HG03378 (cell line): ENCODE measurements around the gene CSAD.

Experiments
- ATAC-seq: cut with Tn5 transposase; IDR thresholded peaks from one replicate; pipeline ENCODE4 v1.9.1; 2021; ENCODE audit warnings: mild to moderate bottlenecking, moderate library complexity; ENCODE audit not compliant: unreplicated experiment

Gene CSAD, protein sequence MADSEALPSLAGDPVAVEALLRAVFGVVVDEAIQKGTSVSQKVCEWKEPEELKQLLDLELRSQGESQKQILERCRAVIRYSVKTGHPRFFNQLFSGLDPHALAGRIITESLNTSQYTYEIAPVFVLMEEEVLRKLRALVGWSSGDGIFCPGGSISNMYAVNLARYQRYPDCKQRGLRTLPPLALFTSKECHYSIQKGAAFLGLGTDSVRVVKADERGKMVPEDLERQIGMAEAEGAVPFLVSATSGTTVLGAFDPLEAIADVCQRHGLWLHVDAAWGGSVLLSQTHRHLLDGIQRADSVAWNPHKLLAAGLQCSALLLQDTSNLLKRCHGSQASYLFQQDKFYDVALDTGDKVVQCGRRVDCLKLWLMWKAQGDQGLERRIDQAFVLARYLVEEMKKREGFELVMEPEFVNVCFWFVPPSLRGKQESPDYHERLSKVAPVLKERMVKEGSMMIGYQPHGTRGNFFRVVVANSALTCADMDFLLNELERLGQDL

DNA sequence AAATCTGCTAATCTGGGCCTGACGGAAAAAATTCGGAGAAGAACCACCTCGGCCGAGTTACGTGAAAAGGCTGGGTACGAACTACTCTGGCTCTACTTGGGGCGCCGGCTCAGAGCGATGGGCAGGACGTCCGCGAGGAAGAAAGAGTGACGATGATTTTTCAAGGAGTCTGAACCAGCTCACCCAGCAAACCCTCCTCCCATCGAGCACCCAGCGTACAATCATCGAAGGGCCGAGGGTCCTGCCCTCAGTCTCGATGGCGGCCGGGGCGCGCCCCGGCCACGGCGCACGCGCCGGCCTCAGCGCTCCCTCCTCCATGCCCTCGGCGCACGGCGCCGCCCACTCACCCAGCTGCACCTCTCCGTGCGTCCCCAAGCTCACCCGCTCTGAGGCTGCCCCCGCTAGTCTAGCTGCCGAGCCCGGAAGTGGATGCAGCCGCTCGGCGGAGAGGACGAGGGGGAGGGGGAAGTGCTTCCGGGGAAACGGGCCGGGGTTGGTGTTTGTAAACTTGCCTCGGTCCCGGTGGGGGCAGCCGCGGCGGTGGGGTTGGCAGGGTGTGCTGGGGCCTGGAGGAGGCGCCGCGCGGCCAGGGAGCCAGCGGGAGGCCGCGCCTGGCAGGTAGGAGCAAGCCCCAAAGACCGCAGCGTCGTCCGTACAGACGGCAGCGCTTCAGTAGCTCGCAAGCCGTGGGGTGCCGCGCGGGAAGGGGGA lies at the start of gene CSAD, which contains the start of gene ZNF740:
Gene CSAD, minus strand, starts transcription at position 706 of the 711 bp plus-strand sequence. CDS start 7,455 bp downstream, outside the sequence.
Gene ZNF740, plus strand, starts transcription at position 503 of the 711 bp plus-strand sequence. CDS start 1,262 bp downstream, outside the sequence.
- ATAC-seq = peak; percentile 71

DNA sequence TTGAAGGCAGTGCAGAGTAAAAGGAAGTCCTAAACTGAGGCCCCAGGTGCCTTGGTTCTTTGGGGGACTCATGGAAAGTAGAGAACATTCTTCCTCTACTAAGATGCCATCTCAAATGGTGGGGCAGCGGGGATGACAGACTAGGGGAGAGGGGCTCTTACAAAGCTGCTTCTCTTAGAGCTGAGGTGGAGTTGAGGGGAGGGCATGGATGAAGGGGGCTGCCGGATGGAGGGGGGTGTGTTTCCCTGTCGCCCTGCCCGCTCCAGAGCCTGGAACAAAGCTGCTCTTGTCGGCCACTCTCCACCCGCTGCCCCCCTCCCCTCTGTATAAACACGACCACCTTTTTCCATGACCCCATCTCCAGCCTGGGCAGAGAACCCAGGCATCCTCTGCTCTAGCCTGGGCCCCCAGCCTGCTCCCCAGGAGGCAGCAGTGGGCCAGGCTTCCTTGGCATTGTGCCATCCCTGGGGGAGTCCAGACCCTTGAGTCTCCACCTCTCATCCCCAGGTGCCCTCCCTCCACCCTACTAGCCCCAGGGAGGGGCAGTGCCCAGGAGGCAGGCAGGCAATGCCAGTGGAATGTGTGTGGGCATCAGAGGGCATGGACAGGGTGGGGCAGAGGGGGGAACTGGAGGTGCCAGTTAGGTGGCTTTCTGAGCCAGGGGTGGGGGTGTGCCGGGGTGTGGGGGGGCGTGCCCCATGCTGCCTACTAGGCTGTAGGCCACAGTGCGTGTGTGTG lies 49.6 kb upstream of the CSAD start:
- ATAC-seq = no peak

DNA sequence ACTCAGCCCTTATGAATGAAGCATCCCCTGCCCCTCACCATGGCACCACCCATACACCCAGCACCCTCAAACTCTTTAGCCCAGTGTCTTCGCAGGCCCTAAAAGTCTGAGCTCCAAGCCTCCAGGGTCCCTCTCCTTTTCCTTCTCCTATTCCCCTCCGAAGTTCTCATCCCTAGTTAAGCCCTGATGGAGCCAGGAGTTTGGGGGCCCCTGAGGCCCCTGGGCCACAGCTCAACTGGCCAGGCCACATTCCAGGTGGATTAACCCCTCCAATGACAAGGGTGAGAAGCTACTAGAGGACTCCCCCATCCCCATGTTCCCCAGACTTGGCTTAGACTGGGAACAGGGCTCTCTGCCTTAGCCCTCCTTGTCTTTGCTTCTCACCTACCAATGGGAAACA lies 48.7 kb upstream of the CSAD start:
- no peak for ATAC-seq

DNA sequence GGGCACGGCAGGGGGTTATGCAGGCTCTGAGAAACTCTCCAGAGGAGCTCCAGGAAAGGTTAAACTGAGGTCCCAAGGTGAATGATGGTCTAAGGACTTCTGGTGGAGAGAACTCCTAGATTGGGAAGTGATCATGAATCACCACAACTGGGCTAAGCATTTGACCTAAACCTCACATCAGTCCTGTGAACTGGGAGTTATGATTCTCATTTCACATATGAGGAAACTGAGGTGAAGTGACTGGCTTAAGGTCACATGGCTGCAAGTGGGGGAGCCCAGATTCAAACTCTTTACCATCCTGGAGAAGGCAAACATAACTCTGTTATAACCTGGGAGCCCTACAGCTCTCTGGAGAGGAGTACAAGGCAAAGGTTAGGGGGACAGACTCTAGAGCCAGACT lies 47.1 kb upstream of the CSAD start:
- no peak for ATAC-seq

DNA sequence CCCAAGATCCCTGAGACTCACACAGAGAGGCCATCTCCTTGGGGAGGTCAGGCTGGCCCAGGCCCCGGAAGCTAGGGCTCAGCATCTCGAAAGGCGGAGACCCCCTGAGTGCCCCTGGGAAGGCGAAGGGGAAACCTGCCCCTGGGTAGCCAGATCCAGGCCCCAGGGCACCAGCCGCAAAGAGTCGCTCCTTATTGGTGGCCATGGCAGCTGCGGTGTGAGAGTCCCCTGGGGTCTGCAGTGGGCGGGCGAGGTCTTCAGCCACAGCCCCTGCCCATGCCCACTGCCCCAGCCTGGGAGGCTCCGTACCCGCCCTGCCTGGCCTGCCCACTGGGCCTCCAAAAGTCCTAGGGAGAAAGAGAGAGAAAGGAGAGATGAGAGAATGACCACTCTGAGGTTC lies 46.6 kb upstream of the CSAD start:
- no peak for ATAC-seq

DNA sequence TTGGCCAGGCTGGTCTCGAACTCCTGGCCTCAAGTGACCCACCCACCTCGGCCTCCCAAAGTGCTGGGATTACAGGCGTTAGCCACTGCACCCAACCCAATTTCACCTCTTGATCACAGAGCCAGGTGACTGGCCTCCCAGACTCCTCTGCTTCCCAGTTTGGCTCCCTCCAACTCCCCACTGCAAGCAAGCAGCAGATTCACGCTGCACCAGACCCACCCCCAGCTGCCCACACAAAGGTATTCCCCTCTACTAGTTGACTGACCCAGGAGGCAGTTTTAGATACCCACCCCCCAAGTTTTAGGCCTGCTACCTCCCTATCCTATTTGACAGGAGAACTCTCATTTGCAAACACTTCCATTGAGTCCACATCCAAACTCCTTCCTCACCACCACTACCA lies 46.1 kb upstream of the CSAD start:
- no peak for ATAC-seq

DNA sequence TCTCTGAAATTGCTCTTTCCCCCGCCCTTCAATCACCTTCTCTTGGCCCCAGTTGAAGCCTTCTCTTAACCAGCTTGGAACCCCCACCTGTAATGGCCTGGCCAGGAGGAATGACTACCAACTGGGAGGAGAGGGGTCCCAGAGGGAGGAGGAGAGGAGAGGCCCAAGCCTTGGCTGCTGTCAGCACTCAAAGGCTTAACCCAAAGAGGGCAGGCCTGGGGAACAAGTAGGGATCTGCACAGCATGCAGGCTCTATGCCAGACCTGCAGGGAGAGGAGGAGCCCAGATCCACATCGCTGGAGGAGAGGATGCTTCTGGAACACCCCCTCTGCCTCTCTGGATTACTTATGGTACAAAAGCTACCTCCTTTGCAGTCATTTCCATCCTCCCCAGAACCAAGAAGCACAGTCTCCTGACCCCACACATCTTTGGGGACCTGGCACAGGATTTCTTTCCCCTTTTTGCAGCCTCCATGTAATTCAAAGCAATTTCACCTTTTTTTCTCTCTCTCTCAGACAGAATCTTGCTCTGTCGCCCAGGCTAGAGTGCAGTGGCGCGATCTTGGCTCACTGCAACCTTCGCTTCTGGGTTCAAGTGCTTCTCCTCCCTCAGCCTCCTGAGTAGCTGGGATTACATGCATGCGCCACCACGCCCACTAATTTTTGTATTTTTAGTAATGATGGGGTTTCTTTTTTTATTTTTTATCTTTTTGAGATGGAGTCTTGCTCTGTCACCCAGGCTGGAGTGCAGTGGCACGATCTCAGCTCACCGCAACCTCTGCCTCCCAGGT lies 45.1 kb upstream of the CSAD start:
- no peak for ATAC-seq

DNA sequence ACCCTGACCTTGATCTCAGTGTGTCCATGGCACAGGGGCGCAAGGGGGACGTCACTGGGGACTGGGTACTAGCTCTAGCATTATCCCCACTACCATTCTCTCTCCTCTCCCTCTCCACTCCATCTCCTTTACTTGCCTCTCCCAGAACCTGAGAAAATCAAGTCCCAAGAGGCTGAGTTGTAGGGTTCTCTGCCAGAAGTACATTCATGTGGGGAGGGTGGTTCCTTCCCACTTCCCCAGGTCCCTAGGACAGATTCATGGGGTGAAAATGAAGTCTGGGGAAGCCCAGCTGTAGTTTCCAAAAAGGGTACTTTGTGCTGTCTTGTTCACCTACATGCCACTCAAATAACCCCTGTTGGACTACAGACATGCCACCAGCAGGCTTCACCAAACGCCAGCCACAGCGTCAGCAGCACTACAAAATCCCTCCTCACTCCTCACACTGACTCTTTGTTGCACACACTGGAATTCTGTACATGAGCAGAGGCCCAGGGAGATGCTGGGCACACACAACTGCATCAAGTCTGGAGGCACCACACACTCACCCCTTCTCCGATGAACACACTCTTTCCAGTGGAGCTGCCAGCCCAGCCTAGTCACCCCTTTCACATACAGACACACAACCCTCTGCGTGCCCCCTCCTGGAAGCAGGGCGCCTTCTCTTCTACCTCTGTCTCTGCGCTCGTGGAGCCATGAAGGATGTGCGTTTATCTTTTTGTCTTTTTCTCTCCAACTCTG lies 44.3 kb upstream of the CSAD start:
- ATAC-seq = no peak

DNA sequence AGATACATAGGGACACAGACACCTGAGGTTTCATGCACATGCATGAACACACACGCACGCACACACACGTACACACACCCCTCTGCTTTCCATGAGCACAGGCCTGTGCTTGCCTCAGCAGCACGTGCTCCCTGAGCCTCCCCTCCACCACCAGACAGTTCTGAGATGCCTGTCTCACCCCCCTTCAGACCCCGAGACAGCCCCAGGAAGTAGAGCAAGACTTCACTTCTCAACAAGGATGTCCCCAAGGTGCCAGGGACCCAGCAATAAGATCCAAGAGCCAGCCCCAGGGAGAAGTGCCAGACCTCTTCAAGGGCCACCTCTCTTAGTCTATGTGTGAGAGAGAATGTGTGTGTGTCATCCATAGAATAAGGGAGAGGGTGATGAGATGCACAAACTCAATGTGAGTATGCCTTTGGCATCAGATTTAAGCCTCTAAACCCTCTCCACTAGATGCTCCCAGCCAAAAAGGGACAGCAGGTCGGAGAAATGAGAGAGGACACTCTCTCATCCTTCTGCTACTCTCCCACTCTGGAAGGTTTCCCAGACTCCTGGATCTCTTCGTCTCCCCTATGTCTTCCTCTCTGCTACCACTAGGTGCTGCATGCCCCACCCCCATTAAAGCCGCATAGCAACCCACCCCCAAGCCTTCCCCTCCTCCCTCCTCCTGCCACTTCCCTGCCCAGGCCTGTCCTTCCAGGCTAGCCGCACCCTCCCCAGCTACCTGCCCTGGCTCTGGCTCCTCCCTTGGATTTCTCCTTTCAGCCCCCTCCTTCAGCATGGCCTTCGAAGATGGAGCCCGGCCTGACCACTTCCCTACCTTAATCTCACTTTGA lies 43.6 kb upstream of the CSAD start:
- ATAC-seq = no peak

DNA sequence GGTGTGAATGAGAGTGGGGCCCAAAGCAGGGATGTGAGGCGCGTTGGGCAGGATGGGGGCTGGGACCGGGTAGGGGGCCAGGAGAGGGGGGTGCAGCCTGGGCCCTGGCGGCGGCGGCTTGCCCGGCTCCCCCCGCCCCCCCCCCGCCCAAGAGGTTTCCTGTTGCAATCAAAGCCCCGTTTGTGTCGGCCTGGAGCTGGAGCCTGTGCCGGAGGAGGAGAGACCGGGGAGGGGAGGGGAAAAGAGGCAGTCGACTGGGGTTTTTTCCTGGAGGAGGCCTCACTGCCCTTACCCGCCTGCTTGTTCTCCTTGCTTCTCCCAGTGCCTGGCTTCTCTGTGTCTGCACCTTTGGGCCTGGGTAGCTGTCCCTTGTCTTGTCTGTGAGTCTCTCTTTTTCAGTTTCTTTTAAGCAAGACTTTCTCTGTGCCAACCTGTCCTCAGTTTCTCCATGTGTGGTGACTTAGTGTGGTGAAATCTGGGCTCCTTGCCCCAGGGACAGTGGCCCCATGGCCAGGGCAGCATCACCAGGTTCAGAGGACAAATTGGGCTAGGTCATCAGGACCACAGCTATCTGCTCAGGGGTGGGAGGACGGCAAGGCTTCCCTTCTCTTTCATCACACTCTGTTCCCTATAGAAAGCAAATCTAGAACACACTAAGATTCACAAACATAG lies 42.8 kb upstream of the CSAD start:
- ATAC-seq = no peak

DNA sequence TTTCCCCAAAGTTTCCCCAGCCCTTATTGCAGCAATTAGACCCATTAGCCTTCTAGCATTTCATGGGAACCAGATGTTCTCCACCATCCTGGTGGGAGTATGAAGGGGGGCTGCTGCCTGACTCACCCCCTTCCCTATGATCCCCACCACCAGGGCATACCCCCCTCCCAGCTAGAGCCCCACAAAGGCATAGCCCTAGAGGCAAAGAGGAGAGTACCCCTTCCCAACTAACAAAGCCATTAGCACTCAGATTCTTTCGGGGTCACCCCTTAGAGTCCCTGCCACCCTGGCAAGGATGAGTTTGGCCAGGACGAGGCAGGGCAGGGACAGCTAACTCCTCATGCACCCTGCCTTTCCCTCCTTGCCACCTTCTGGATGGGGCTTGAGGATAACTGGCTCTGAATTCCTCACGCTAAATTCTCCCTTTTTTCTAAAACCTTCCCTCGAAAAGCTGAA lies 42.1 kb upstream of the CSAD start:
- ATAC-seq = no peak

DNA sequence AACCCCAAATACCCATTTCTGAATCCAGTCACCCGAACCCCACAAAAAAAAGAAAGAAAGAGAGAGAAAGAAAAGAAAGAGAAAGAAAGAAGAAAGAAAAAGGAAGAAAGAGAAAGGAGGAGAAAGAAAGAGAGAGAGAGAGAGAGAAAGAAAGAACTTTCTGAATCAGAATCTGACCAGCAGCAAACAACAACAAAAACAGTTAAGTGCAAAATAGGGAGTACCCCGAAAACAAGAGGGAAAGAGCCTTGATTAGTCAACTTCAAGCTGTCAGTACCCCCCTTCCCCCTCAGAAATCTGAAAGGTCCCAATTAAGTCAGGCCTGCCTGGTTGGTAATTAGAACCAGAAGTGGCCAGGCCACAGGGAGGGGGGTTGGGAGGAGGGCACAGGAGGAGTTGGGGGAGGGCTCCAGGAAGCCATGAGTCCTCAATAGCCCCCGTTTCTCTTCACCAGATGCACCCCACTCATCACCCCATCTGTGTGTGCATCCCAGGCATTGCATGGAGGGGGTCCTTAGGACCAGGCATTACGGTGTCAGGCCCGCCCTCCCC lies 41.5 kb upstream of the CSAD start:
- no peak for ATAC-seq

DNA sequence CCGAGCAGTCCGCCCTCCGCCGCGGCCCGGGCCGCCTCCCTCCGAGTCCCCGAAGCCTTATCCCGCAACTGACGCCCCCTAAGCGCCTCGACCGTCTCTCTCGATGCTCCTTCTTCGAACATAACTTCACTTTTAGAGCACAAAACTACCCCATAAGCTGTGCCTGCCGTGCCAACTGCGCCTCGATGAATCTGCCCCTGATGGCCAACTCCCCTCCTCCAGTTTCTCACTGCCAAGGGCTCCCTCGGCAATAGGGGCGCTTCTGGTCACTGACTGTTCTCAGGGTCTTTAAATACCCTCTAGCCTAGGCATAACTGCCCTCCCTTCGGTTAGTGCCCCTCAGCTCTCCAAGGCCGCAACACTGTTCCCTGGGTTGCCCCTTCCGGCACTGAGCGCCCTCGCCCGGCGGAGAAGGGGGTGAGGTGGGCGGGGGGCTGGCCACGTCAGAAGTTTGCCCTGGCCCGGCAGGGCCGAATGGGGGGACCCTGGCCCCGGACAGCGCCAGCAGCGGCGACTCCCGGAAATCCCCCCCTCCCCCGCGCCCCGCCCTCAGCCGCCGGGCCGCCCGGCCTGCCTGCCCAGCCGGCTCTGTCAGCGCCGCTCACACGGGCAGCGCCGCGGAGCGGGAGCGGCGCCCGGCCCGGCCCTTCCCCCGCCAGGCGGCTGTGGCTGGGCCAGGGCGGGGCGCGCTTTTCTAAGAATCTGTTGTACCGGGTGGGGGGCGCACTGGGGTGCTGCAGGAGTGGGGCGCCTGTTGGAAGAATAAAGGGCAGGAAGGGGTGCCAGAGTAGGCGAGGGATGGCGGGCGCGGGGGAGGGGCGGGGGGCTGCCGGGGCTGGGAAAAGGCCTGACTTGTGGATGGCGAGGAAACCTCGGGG lies 40.7 kb upstream of the CSAD start:
- ATAC-seq = peak; percentile 23

DNA sequence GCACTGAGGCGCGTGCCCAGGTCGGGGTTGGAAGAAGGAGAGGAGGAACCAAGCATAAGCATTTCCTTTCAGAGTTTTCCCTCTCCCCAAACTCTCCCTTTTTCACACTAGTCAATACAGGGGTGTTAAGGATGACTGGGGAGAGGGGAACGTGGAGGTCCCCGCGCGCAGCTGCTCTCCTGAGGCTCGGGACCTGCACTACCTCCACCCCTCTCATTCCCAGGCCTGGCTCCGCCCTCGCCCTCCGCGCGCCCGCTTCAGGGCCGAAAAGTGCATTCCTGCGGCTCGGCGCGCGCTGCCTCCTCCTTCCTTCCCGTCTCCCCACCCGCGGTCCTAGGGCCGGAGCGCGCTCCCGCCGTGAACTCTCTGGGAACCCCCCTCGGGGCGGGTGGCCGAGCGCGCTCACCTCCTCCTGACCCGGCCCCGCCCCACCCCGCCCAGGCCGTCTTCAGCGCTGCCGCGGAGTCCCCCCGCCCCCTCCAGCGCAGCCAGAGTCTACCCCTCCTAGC lies 40.0 kb upstream of the CSAD start:
- ATAC-seq = peak; percentile 39

DNA sequence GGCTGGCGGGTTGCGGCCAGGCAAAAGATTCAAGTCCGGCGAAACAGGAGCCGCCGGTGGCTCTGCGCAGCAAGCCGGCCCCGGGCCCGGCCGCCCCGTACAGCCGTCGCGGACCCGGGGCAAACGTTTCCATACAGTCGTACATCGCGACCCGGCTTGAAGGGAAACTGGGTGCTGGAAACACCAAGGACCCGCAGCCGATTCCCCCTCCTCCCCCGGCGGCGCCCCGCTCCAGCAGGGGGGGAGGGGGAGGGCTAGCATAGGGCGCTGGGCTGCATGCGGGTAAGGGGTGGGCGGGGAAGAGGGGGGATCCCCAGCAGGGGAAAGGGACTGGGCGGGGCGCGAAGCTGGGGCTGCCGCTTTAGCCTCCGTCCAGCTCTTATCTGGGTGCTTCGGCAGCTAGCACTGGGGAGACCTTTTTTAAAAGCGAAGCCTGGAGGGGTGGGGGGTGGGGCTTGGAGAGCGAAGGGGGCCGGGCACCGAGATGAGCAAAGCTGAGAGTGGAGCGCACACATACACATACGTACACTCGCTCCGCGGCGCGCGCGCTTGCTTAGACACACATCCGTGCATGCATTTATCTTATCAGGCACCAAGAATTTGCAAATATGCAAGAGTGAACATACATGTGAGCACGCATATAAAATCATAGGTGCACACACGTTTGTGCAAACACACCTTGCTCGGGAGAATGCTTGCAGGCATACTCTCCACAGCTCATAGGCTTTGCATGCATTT lies 39.4 kb upstream of the CSAD start:
- peak; percentile 37 for ATAC-seq

DNA sequence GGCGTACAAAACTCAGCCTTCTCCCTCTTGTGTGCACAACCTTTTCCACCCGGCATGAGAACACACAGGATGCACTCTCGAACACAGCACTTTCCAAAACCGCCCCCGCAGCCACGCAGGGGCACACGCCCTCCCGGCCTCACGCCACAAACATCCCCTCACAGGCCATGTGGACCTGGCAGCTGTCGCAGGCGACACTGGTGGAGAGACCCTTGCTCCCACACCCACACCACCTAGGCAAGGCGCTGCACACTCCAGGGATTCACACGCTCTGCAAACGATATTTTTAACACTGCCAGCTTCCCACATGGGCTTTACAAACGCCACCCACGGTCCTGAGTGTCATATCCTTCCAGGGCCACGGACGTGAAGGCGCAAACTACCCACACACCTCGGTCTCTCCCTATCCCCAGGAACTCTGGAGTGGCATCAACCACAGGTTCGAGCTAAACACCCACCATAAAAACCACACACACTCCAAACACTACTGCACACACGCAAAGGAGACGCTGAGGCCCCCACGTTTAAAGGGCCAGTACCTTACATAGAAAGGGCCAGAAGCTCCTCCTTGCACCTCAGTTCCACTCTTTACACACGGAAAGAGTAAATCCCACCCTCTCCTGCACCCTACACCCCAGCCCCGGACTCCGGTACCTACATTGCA lies 38.7 kb upstream of the CSAD start:
- no peak for ATAC-seq
